Activated B cell treated with CpG ODN at 0.5 μM for 24 hours (primary cell): ENCODE results near the gene COBL. TPM values are rescaled to one million over a fixed set of nuclear protein-coding genes. Genes with fewer than 3 reads are reported as not detected.
A peak's percentile ranks its signal among the peaks of the same experiment; 100 is the strongest.

Source experiments
- ATAC-seq: fragments of 200-7000 bp; cut with Tn5 transposase; one replicate; pipeline ENCODE4 v1.10.0; 2021; ENCODE audit warnings: low read depth, mild to moderate bottlenecking, moderate library complexity
- CTCF ChIA-PET: fragments of 350-600 bp; sonication (Branson Sonifier 250); formaldehyde crosslinking; loops from one replicate; lab custom pipeline; 2021; ENCODE audit warnings: antibody characterized with exemption; lab: Charles Lee
- POLR2A ChIA-PET: fragments of 350-600 bp; sonication (Branson Sonifier 250); formaldehyde crosslinking; loops from one replicate; lab custom pipeline; 2021; ENCODE audit warnings: antibody characterized with exemption; lab: Charles Lee
- DNase-seq: peaks from one replicate; pipeline ENCODE4 v3.0.0; 2022
- H3K27ac Mint-ChIP-seq: one replicate; pipeline ENCODE4 v1.8.0; 2020; ENCODE audit warnings: mixed read lengths
- H3K27me3 Mint-ChIP-seq: one replicate; pipeline ENCODE4 v1.8.0; 2021; ENCODE audit warnings: mixed read lengths
- H3K36me3 Mint-ChIP-seq: one replicate; pipeline ENCODE4 v1.8.0; 2021; ENCODE audit warnings: low read depth, mixed read lengths
- H3K4me1 Mint-ChIP-seq: one replicate; pipeline ENCODE4 v1.8.0; 2021; ENCODE audit warnings: mixed read lengths
- H3K4me3 Mint-ChIP-seq: one replicate; pipeline ENCODE4 v1.8.0; 2020; ENCODE audit warnings: mild to moderate bottlenecking, mixed read lengths
- H3K9me3 Mint-ChIP-seq: one replicate; pipeline ENCODE4 v1.8.0; 2020; ENCODE audit warnings: mixed read lengths
- intact Hi-C: fragments of 100-400 bp; cut with micrococcal nuclease; formaldehyde crosslinking; loops from one replicate; pipeline ENCODE4 v1.15.1; 2024
- total RNA-seq: library from RNA; stranded (reverse); gene quantifications from 2 replicates; pipeline ENCODE4 v1.2.3, GENCODE V29; 2022
- TF ChIP-seq, protein P1 (sequence below): fragments of 200-600 bp; IDR thresholded peaks from one replicate; pipeline ENCODE4 v1.8.0; 2022; ENCODE audit warnings: antibody characterized with exemption, mild to moderate bottlenecking

The COBL gene, protein sequence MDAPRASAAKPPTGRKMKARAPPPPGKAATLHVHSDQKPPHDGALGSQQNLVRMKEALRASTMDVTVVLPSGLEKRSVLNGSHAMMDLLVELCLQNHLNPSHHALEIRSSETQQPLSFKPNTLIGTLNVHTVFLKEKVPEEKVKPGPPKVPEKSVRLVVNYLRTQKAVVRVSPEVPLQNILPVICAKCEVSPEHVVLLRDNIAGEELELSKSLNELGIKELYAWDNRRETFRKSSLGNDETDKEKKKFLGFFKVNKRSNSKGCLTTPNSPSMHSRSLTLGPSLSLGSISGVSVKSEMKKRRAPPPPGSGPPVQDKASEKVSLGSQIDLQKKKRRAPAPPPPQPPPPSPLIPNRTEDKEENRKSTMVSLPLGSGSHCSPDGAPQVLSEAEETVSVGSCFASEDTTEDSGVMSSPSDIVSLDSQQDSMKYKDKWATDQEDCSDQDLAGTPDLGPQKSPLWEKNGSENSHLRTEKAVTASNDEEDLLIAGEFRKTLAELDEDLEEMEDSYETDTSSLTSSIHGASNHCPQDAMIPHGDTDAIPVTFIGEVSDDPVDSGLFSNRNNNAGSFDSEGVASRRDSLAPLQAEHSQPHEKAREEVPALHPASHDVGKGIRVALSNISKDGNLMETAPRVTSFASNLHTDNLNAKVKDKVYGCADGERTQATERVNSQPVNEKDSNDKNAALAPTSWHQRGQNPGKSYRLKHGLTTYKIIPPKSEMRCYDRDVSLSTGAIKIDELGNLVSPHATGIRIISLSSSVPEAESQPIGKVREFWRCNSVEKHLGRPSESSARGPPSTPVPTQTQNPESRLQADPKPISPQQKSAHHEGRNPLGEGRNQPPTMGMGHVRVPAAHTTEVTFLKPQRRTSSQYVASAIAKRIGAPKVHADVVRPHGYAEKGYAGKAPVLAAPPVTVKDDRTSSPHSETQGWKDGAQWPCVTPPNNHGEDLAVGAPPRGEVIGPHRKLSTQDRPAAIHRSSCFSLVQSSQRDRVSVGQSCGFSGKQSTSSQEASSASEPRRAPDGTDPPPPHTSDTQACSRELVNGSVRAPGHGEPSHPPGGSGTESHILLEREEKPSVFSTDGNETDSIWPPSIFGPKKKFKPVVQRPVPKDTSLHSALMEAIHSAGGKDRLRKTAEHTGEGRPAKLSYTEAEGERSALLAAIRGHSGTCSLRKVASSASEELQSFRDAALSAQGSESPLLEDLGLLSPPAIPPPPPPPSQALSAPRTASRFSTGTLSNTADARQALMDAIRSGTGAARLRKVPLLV
- total RNA-seq = not detected in 2 replicates

DNA sequence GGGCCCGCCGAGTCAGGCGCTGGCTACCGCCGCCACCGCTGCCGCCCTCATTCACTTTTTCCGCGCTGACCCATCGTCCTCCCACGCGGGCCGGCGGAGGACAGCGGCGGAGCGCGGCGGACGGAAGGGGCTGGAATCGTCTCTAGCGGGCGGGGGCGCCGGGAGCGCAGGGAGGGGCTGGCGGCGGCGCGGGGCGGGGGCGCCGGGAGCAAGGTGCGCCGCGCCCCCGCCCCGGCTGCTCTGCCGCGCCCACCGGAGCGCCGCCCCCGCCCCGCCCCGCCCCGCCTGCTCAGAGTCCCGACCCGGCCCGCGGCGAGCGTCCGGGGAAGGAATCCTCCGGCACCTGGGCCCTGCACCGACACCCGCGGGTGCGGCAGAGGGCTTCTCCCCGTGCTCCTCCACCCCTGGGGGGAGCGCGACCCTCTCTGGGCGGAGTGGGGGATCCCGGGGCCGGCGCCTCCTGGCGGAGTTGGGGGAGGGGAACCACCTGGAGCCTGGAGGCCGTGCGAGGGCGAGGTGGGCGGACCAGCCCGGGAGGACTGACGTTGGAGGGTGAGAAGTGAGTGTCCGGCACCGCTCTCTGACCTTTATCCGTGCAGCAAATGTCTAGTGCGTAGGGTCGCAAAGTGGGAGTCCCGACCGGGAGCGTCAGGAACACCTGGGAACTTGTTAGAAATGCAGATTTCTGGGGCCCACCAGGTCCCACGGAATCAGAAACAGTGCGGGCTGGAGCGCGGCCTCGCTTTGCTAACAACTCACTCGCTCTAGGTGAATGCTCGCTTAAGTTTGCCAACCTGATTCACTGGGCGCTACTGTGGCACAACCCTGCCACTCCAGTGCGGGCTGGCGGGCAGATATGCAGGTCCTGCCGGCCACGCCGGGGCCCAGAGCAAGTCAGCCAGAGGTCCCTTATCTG, at the start of gene COBL:
Gene COBL (minus strand): TSS at position 144 of the 916 bp plus-strand sequence. CDS start 176 bp downstream, outside the sequence.
- ChIA-PET POLR2A (no interaction called here), CTCF (no interaction called here)
- Mint-ChIP-seq H3K4me1 (peaks cover 15% of the 10 kb centered on the region), H3K9me3 (no peaks in the 10 kb centered on the region), H3K4me3 (peak within 1 kb of the TSS; percentile 57), H3K27me3 (peaks cover 31% of the 10 kb centered on the region), H3K27ac (no peak within 1 kb of the TSS), H3K36me3 (no peaks in the 10 kb centered on the region)
- no peak for DNase-seq
- ATAC-seq = no peak
- TF ChIP-seq, protein P1, sequence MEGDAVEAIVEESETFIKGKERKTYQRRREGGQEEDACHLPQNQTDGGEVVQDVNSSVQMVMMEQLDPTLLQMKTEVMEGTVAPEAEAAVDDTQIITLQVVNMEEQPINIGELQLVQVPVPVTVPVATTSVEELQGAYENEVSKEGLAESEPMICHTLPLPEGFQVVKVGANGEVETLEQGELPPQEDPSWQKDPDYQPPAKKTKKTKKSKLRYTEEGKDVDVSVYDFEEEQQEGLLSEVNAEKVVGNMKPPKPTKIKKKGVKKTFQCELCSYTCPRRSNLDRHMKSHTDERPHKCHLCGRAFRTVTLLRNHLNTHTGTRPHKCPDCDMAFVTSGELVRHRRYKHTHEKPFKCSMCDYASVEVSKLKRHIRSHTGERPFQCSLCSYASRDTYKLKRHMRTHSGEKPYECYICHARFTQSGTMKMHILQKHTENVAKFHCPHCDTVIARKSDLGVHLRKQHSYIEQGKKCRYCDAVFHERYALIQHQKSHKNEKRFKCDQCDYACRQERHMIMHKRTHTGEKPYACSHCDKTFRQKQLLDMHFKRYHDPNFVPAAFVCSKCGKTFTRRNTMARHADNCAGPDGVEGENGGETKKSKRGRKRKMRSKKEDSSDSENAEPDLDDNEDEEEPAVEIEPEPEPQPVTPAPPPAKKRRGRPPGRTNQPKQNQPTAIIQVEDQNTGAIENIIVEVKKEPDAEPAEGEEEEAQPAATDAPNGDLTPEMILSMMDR = no peak
- intact Hi-C loops = no loop called here

DNA sequence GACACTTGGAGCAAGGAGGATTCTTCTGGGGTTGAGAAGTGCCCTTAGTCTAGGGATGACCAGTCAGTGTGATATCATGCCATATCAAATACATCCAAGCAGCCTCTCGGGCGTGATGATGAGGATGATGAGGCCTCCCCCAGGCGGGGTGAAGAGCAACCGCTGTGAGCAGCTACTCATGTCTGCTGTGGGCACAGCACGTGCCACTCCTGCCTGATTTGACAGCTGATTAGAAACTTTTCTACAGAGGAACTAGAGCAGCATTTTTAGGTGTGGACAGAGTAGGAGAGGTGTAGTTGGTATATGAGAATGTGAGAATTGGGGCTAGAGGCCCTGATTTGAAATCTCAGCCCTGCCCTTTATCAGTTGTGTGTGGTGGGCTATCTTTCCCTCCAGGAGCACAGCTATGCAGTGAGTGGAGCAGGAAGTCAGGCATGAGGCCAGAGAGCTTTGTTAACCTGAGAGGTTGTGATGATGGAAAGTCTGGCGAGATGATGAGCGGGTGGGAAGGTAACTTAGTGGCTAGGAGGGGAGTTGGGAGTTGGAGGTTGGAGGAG, 49.6 kb upstream of the COBL start:
- Mint-ChIP-seq H3K27me3 (no peaks in the 10 kb centered on the region), H3K9me3 (peaks cover 2% of the 10 kb centered on the region), H3K27ac (no peak overlapping the region), H3K36me3 (no peaks in the 10 kb centered on the region), H3K4me3 (no peak overlapping the region), H3K4me1 (no peaks in the 10 kb centered on the region)
- ATAC-seq (no peak), DNase-seq (no peak)
- ChIA-PET POLR2A (no interaction called here), CTCF (interaction anchor here (1.2 kb wide), 2 partner anchors 204 to 1274 kb away, joined by 4 to 5 read pairs; no protein-coding TSS in a partner anchor)
- TF ChIP-seq, protein P1 = no peak
- intact Hi-C loops = loop anchor here (2.0 kb wide), 1 partner anchor 203 kb away; no protein-coding TSS in a partner anchor

DNA sequence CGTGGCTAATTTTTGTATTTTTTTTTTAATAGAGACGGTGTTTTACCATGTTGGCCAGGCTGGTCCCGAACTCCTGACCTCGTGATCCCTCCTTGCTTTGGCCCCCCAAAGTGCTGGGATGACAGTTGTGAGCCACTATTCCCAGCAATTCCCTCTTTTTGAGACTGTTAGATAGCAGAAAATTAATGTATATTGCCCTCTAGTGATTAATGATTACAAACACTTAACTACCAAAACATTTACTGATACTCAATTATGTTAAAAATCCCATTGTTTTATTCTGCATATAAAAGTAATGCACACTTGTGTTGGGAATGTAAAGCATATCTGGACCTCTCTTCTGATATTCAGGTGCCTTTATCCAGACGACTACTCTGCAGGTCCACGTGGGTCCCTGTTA, 41.2 kb upstream of the COBL start:
- peaks cover 2% of the 10 kb centered on the region for H3K9me3 Mint-ChIP-seq
- no peaks in the 10 kb centered on the region for H3K36me3 Mint-ChIP-seq
- POLR2A ChIA-PET = no interaction called here
- CTCF ChIA-PET = no interaction called here
- DNase-seq (no peak), ATAC-seq (no peak)
- TF ChIP-seq, protein P1 = no peak
- intact Hi-C loops = no loop called here
- no peaks in the 10 kb centered on the region for H3K27me3 Mint-ChIP-seq
- H3K4me3 Mint-ChIP-seq = no peak overlapping the region
- no peak overlapping the region for H3K27ac Mint-ChIP-seq
- no peaks in the 10 kb centered on the region for H3K4me1 Mint-ChIP-seq

DNA sequence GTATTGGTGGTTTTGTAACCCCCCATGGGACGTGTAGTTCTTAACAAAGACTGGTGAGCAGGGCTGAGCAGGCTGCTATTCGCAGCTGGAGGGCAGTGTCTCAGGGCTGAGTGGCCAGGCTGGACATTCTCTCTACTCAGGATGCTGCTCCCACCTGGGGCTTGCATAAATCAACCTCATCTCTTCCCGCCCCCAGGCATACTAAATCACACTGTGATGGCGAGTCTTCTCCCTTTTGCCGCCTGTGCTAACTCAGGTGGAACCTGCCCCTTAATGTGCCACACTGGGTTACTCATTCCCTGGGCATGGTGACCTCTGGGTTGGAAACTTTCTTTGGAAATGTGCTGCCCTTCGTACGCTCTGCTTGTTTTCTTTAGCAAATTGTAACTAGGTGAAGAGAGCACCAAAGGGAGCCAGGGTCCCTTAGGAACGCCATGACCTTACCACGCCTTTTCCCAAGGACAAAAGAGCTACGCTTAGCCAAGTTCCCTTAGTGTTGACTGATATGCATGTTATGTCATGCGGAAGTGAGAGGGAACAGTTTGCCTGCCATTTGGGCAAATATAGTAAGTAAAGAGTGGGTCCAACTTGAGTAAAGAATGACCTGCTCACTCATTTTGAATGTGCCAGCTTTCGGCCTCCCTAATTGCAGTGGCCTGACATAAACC, 40.4 kb upstream of the COBL start:
- TF ChIP-seq, protein P1 = no peak
- DNase-seq = no peak
- H3K4me1 Mint-ChIP-seq = no peaks in the 10 kb centered on the region
- no peak for ATAC-seq
- CTCF ChIA-PET = no interaction called here
- H3K9me3 Mint-ChIP-seq = no peaks in the 10 kb centered on the region
- no peaks in the 10 kb centered on the region for H3K27me3 Mint-ChIP-seq
- no peaks in the 10 kb centered on the region for H3K36me3 Mint-ChIP-seq
- POLR2A ChIA-PET = no interaction called here
- H3K4me3 Mint-ChIP-seq = no peak overlapping the region
- no peak overlapping the region for H3K27ac Mint-ChIP-seq
- intact Hi-C loops = no loop called here
